Measurements from ENCODE around the gene TLN1. TPM values are rescaled to one million over a fixed set of nuclear protein-coding genes. Genes with fewer than 3 reads are reported as not detected.

The TLN1 gene
- total RNA-seq, 1 experiment from 2014 or later, result 109 TPM

- H3K27ac Mint-ChIP-seq, result peak overlapping the region; percentile 22; the same call in 1 of the 2 replicates
- no peaks in the 10 kb centered on the region for H3K27me3 Mint-ChIP-seq (ENCODE audit: low read depth)
- peak overlapping the region; percentile 90 for H3K4me3 Mint-ChIP-seq
- DNase-seq (ENCODE audit: low spot score), result no peak
- H3K9me3 Mint-ChIP-seq, result no peaks in the 10 kb centered on the region
- H3K36me3 Mint-ChIP-seq, result peaks cover 11% of the 10 kb centered on the region
- TF ChIP-seq CDX4 (CRISPR knock-in tag; IDR thresholded peaks at IDR 0.05; ENCODE audit: borderline replicate concordance) (no peak), CREM (CRISPR knock-in tag; IDR thresholded peaks at IDR 0.05) (no peak), E2F1 (CRISPR knock-in tag; IDR thresholded peaks at IDR 0.05) (no peak), ZNF138 (CRISPR knock-in tag; conservative IDR thresholded peaks at IDR 0.05) (no peak), ZNF423 (CRISPR knock-in tag; IDR thresholded peaks at IDR 0.05) (no peak), GRHL2 (CRISPR knock-in tag; IDR thresholded peaks at IDR 0.05; ENCODE audit: insufficient replicate concordance, severe bottlenecking) (no peak), RORB (CRISPR knock-in tag; IDR thresholded peaks at IDR 0.05) (no peak), PRRX2 (CRISPR knock-in tag; IDR thresholded peaks at IDR 0.05) (no peak), ATF2 (CRISPR knock-in tag; IDR thresholded peaks at IDR 0.05; ENCODE audit: borderline replicate concordance, low read depth) (no peak), ZNF396 (CRISPR knock-in tag; IDR thresholded peaks at IDR 0.05; ENCODE audit: borderline replicate concordance) (no peak), ZNF416 (CRISPR knock-in tag; IDR thresholded peaks at IDR 0.05) (no peak), ZNF671 (CRISPR knock-in tag; IDR thresholded peaks at IDR 0.05) (no peak)
- H3K4me1 Mint-ChIP-seq, result peaks cover 14% of the 10 kb centered on the region
- ChIA-PET CTCF (interaction anchor here (0.6 to 8.3 kb wide), 15 partner anchors 17 to 215 kb away, joined by 3 to 103 read pairs (median 7); partner anchors contain the start of genes ARHGEF39, CCDC107, GBA2 and RGP1), POLR2A (interaction anchor here (0.5 to 2.2 kb wide), 5 partner anchors 10 to 148 kb away, joined by 3 to 11 read pairs (median 4); partner anchors contain the start of gene TPM2)
- ATAC-seq, result no peak
Observed at GRCh38 chr9:35730486-35730854, 1.5 kb downstream of the TLN1 start.

DNA sequence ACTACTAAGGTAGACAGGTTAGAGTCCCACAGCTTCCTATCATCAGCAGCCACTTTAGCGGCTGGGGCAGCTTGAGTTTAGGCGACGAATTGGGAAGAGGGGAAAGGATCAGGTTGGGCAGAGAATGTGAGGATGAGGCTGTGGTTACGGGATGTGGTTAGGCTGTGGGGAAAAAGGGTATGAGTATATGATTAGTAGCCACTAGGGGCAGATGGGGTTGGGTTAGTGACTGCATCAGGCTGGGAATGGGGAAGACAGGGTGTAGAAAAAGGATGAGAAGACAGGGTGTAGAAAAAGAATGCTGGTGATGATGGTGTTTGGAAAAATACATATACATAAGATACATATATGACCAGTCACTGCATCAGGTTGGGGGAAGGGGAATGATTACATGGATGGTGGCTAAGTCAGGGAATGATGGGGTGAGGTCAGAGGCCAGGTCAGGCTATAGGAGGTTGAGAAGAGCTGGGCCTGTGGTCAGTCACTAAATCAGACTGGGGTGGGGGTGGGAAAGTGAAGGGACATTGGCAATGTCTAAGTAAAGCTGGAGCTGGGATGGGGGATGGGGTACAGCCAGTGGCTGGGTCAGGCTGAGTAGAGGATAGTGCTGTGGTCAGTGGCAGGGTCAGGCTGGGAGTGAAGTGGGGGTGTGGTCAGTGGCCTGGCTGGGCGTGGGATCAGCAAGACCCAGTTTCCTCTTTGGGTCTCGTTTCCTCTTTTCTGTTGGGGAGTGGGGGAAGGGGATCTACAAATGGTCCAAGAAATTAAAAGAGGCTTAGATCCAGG is 2.1 kb downstream of the TLN1 start:
- Mint-ChIP-seq H3K36me3 (peaks cover 8% of the 10 kb centered on the region), H3K9me3 (no peaks in the 10 kb centered on the region), H3K4me3 (peak overlapping the region; percentile 90), H3K27me3 (ENCODE audit: low read depth) (no peaks in the 10 kb centered on the region), H3K27ac (no peak overlapping the region), H3K4me1 (peaks cover 14% of the 10 kb centered on the region)
- peak; percentile 28 for DNase-seq (ENCODE audit: low spot score)
- CTCF ChIA-PET, result interaction anchor here (0.6 to 8.3 kb wide), 22 partner anchors 10 to 736 kb away, joined by 3 to 103 read pairs (median 9); partner anchors contain the start of genes ARHGEF39, CCDC107, GBA2 and HINT2
- POLR2A ChIA-PET, result interaction anchor here (0.5 to 2.6 kb wide), 4 partner anchors 11 to 148 kb away, joined by 3 to 14 read pairs (median 4); partner anchors contain the start of gene TPM2
- ATAC-seq, result peak; percentile 29
- TF ChIP-seq NR1H2 (CRISPR knock-in tag; IDR thresholded peaks at IDR 0.05) (no peak), ELF4 (CRISPR knock-in tag; IDR thresholded peaks at IDR 0.05; ENCODE audit: low read depth) (no peak), NR3C1 (CRISPR knock-in tag; conservative IDR thresholded peaks at IDR 0.05; ENCODE audit: low read depth) (no peak), ZSCAN18 (CRISPR knock-in tag; IDR thresholded peaks at IDR 0.05) (no peak), FOXP4 (CRISPR knock-in tag; IDR thresholded peaks at IDR 0.05) (no peak), NFE2L1 (CRISPR knock-in tag; IDR thresholded peaks at IDR 0.05) (no peak), CREM (CRISPR knock-in tag; IDR thresholded peaks at IDR 0.05) (no peak), FOXK1 (CRISPR knock-in tag; IDR thresholded peaks at IDR 0.05) (no peak), USF1 (CRISPR knock-in tag; IDR thresholded peaks at IDR 0.05) (no peak), STAT6 (CRISPR knock-in tag; conservative IDR thresholded peaks at IDR 0.05; ENCODE audit: low read depth) (no peak)
- TF ChIP-seq, protein P1, sequence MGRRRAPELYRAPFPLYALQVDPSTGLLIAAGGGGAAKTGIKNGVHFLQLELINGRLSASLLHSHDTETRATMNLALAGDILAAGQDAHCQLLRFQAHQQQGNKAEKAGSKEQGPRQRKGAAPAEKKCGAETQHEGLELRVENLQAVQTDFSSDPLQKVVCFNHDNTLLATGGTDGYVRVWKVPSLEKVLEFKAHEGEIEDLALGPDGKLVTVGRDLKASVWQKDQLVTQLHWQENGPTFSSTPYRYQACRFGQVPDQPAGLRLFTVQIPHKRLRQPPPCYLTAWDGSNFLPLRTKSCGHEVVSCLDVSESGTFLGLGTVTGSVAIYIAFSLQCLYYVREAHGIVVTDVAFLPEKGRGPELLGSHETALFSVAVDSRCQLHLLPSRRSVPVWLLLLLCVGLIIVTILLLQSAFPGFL (CRISPR knock-in tag; IDR thresholded peaks at IDR 0.05; ENCODE audit: borderline replicate concordance), result no peak

All from WTC11 (cell line).